GM12892 (cell line): ENCODE measurements around the gene SNX20.

ENCODE experiments used
- POLR2A ChIP-seq: IDR thresholded peaks from 2 replicates; pipeline ENCODE4 v1.6.1; 2011; ENCODE audit warnings: low read depth, low read length, control low read depth
- POLR2AphosphoS5 ChIP-seq: IDR thresholded peaks from 2 replicates; pipeline ENCODE4 v1.6.1; 2011; ENCODE audit warnings: low read depth, low read length, control low read depth
- TAF1 ChIP-seq: IDR thresholded peaks from 2 replicates; pipeline ENCODE4 v1.6.1; 2011; ENCODE audit warnings: low read depth, mild to moderate bottlenecking, control low read depth, low read length, borderline replicate concordance

- no peak for TF ChIP-seq POLR2A
- TF ChIP-seq POLR2AphosphoS5: no peak
- no peak for TF ChIP-seq TAF1
Measured at GRCh38 chr16:50642349-50642748, 38.8 kb downstream of the SNX20 start.
